ELR (cell line): ENCODE results near the gene BABAM2.
A peak's percentile ranks its signal among the peaks of the same experiment; 100 is the strongest.
"Not testable (repeated sequence)": the region's sequence is repeated elsewhere in the genome, so short reads cannot be mapped to it uniquely, and the experiment has no call there.

Source experiments
- DNase-seq: peaks from one replicate; pipeline ENCODE4 v3.0.0-alpha.2; 2015; ENCODE audit warnings: low read depth

Gene BABAM2

DNA sequence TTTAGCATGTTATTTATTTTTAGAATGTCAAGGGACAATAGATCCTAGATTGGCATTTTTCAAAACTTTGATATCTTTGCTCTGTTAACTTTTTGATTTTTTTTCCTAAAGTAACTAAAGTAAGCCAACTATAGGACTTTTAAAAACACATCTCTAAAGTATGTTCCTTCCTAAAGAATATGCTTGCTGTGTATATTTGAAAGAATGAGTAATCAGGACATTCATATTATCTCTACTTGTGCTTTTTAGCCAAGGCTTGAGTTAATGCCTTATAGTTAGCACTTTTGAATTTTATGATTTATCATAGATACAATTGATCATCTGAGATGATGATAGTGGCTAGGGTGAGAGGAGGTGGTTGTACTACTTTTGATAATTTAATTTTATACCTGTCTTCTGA is 93.6 kb downstream of the BABAM2 start:
- DNase-seq: peak; percentile 22

DNA sequence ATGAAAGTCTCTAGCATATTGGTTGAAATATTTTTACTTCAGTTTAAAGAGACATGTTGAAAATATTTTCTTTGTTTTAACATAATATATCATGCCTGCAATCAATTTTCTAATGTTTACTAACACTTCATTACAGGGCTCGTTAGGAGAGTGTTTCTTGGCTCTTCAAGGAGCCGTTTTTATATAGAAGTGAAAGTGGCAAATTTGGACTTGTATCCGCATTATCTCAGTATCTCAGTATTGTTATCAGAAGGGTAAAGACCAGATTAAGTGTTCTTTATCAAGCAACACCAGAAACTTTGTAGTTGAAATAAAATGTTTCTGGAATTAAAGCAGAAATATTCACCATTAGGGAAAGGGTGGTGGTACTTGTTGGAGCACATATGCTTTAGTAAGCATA is 97.8 kb downstream of the BABAM2 start:
- no peak for DNase-seq

DNA sequence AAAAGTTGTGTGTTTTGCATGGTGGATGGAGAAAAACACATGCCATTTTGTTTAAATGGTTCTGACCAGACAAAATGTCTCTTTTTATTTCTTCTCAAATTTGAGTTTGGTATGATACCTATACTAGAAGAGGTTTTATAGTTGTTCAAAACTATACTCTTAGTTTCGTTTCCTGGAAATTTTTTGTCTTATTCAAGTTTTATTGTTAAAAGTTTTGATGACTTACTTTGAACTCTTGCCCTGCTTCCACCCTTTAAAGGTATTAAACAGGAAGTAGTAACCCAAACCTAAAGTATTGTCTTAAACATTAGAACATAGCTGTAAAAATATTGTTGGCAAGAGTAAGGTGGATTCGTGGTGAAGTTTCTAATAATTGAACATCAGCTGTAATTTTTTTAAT is 98.2 kb downstream of the BABAM2 start:
- no peak for DNase-seq

DNA sequence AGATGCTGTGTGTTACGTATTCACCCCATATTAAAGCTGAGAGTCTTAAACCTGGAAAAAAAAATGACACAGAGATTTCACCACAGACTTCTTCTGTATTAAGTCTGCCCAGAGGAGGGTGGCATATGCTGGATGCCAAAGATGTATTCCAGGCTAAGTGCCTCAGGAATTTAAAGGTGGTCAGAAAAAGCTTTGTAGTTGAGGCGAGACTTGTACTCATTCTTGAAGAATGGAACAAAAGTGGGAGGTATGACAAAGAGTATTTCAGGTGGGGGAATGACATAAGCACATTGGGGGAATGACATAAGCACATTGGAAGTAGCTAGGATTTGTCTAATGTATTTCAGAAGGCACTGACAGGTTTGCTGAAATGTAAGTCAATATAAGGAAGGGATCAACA is 98.6 kb downstream of the BABAM2 start:
- DNase-seq: no peak

DNA sequence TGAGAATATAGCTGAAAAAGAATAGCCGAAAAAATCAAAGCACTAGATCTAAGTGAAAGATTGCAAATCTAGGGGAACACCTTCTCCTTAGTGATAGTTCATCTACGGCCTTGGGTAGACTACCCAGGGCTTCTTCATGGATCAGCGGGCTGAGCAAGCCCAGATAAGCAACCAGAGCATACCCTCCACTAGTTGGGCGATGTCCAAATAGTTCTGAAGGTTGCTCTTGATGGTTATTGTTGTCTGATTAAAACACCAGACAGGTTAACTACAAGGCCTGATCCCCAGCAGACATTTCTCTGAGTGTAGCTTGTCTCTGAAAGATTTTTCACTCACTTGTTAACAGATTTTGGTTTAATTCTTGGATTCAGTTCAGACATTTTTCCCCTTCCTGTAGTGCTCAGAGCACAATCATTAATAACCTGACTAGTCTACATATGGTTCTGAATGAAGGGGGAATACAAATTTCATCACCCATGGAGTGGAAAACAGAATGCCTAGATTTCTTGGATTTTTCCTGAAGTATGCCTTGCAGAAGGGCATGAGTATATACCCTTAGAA is 99.6 kb downstream of the BABAM2 start:
- no peak for DNase-seq

DNA sequence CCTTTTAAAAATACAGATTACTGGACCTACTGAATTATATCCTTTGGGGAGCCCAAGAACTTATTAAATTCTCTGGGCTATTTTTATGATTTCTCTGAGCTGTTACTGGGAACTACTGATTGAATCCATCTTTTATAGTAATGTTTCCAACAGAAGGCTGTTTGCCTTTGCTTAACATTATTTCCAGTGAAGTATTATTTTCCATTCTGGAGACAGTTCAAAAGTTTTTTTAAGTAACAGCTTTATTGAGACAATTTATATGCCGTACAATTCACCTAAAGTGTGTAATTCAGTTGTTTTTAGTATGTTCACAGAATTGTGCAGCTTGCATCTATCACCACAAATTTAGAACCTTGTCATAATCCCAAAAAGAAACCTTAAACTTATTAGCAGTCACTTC is 100.6 kb downstream of the BABAM2 start:
- no peak for DNase-seq

DNA sequence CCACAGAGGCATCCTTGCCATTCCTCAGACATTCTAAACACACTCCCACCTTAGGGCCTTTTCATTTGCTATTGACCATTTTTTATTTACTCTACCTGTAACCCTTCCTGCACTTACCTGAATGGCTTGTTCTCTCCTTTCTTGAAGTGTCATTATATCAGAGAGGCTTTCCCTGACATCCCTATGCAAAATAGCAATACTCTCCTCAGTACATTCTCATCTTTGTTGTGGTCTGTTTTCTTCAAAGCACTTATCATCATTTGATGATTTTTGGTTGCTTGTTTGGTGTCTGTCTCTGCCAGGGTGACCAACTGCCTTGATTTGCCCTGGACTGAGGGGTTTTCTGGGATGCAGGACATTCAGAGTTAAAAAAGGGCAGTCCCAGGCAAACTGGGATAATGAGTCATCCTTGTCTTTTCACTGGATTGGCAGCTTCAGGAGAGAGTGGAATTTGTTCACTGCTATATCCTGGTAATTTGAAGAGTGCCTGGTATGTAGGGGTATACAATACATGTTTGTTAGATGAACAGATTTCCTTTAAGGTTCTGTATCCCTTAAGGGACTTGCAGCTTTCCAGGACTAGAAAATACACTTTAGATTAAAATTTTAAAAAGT is 102.4 kb downstream of the BABAM2 start:
- peak; percentile 77 for DNase-seq

DNA sequence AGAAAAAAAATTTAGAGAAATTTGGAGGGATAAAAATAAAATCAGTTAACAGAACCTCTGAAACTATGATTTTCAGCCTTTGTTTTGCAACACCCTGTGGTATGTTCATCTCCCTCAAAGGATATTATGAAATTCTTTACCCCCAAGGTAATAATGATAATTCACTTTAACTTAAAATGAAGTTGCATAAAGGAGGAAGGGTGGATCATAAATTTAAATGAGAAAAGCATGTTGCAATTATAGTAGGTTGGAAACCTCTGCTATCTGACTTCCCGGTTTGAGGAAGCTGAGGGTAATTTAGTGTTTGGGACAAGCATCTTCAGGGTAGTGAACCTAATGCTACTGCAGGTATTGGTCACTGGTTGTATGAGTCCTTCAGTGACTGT is 102.9 kb downstream of the BABAM2 start:
- DNase-seq: no peak

DNA sequence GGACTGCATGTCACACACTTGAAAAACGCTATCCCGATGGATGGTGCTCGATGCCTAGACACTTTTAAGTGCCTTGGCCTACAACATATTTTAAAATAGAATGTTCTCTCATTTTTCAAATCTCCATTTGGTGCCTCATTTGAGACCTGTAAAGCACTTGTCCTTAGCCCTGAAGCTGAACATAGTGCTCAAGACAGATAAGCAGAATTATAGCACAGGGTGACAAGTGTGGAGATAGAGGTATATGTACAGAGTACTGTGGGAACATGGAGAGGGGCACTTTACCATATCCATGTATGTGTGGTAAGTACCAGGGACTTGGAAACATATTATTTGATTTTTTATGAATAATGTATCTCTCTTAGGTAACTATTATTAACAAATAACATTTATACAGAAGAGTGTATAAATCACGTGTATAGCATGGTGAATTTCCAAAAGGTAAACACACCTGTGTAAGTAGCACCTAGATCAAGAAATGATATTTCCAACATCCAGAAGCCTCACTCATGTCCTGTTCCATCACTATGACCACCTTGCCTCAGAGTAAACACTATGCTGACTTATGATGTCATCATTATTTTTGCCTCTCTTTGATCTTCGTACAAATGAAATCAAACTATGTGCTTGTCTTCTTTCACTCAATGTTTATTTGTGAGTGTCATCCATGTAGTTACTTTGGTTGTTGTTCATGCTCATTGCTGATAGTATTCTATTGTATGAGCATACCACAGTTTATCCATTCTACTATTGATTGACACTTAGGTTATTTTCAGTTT is 103.6 kb downstream of the BABAM2 start:
- DNase-seq: no peak

DNA sequence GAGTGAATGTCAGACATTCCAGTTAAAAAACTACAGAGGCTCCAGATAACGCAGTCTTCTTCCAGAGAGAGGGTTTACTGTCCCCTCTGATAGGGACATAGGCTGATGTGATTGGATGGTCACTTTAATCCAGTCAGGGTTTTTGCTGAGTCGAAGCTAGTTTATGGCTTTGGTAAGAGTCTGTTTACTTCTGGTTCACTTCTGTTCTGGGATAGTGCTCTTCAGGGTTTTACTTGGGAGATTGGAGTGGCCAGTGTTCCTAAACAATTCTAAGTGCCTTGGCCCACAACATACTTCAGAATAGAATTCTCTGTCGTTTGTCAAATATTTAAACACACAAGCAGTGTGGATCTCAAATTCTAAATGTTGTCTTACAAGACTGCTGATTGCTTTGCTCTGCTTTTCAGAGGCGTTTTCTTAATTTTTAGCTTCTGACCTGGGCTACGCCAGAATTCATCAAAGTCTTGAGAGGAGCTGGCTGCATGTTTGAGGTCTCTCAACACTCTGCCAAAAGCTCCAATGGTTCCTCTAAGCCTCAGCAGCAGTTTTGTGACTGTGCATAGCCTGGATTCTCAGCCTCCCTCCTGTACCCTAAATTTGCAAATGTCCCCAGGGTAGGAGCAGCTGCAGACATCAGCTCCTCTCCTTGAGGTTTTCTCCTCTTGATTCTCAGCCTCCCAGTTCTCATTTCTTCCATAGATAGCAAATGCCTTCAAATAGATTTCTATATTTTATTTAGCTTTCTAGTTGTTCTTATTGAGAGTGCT is 105.8 kb downstream of the BABAM2 start:
- no peak for DNase-seq

DNA sequence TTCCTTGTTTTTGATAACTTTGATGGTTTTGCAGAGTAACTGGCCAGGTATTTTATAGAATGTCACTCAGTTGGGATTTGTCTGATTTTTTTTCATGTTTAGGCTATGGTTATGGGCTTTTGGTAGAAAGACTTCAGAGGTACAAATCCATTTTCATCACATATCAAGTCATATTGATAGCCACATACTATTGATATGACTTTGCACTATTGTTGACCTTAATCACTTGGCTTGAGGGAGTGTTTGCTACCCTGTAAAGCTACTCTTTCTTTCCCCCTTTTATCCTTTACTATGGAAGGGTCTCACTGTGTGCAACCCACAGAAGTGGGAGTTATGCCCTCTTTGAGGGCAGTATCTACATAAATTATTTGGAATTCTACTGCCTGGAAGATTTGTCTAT is 109.8 kb downstream of the BABAM2 start:
- DNase-seq: no peak

DNA sequence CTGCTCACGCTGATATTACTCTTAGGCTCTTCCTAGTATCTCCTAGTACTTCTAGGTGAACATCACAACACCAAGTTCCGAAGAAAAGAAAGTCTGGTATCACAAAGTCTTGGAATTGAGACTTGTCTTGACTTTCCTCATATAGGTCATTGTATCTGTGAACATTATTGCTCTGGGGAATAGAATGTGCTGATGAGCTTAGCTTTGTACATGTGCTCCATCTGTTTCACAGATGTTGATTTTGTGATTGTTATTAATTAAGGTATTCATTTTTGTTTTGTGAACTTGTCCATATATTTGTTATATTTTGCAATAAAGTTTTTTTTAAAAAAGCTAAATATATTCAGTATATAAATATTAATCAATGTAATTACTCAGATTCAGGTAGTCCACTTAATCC is 111.7 kb downstream of the BABAM2 start:
- DNase-seq: no peak

DNA sequence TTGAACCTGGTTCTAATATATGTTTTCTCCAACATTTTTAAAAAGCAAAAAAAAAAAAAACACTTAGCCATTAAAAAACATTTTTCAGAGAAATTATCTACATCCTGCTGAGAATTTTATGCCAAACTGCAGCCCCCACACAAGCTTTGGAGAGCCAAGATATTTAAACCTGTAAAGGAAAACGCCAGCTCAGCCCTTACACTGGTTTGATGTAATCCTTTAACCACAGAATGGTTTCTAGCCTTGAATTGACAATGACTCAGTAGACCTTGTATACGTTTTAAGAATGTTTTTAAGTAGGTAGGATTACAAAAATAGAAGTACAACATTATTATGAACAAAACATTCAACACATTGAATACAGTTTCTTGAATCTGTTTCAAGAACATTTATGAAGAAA is 113.6 kb downstream of the BABAM2 start:
- peak; percentile 86 for DNase-seq

DNA sequence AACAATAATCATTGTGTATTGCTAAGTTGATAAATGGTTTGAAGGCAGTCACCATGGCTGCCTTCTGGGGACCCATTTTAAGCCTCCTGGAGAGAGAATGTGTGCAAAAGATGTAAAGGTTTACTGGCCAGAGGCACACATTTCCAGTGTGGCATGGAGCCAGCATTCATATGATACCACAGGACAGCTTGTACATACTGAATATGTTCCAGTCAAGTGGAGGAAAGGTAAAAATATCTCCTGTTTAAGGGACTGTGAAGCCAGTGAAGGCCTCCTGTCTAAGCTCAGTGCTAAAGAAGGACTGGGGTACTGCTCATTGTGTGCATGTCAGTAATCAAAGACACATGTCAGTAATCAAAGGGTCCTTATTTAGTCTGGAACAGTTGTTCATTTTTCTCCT is 119.2 kb downstream of the BABAM2 start:
- DNase-seq: no peak

DNA sequence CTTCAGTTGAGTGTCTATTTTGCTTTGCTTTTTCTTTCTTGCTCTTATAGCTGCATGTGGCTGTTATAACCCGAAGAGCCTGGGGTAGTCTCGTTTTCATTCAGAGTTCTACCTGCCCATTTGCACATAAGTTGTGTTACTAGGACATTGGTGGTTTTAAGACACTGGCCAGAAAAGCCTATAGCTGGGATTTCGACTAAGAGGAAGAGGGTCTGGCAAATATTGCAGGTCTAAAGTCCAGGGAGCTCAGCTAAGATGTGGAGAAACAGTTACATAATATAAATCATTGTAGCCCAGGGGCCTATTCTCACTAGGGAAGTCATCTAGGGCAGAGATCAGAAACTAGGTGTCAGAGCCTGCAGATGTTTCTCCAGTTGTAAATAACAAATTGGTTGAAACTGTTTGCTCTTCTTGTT is 120.8 kb downstream of the BABAM2 start:
- DNase-seq: no peak

DNA sequence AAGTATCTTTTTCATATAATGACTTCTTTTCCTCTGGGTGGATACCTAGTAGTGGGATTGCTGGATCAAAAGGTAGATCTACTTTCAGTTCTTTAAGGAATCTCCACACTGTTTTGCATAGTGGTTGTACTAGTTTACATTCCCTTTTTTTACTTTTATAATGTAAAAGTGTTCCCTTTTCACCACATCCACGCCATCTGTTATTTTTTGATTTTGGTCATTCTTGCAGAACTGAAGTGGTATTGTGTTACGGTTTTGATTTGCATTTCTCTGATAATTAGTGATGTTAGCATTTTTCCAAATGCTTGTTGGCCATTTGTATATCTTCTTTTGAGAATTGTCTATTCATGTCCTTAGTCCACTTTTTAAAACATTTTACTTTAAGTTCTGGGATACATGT is 127.9 kb downstream of the BABAM2 start:
- not testable (repeated sequence) for DNase-seq

DNA sequence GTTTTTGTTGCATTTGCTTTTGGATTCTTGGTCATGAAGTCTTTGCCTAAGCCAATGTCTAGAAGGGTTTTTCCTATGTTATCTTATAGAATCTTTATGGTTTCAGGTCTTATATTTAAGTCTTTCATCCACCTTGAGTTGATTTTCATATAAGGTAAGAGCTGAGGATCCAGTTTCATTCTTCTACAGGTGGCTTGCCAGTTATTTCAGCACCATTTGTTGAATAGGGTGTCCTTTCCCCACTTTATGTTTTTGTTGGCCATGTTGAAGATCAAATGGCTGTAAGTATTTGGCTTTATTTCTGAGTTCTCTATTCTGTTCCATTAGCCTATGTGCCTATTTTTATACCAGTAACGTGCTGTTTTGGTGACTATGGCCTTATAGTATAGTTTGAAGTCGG is 129.0 kb downstream of the BABAM2 start:
- DNase-seq: not testable (repeated sequence)

DNA sequence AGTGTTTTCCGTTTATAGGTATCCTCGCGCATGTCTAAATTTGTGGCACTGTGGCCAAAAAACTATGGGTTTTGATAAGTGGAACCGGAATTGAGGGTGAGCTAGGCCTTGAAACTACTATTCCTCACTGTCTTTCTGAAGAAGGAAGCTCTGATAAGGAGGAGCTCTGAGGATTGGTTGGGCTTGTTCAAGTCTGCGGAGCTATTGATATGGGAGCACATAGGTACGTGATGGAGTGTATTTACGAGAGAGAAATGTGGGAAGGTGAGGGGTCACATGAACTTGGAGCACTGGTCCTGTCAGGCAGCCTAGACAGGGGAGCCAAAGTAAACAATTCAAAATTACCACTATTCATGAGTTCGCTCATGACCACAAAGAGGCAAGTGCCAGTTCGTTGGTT is 131.4 kb downstream of the BABAM2 start:
- no peak for DNase-seq

DNA sequence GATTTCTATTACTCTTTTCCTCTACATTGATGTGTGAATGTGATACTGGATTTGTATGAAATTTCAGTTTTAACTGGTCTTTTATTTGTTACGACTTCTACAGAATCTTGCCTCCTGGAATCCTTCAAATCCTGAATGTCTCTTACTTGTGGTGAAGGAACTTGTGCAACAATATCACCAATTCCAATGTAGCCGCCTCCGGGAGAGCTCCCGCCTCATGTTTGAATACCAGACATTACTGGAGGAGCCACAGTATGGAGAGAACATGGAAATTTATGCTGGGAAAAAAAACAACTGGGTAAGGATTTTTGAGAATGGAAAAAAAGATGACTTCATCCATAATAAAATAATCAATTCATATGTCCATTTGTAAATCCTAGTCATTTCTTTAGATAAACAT is 134.6 kb downstream of the BABAM2 start:
- DNase-seq: no peak

DNA sequence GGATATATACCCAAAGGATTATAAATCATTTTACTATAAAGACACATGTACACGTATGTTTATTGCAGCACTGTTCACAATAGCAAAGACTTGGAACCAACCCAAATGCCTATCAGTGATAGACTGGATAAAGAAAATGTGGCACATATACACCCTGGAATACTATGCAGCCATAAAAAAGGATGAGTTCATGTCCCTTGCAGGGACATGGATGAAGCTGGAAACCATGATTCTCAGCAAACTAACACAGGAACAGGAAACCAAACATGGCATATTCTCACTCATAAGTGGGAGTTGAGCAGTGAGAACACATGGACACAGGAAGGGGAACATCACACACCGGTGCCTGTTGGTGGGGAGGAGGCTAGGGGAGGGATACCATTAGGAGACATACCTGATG is 135.7 kb downstream of the BABAM2 start:
- not testable (repeated sequence) for DNase-seq

DNA sequence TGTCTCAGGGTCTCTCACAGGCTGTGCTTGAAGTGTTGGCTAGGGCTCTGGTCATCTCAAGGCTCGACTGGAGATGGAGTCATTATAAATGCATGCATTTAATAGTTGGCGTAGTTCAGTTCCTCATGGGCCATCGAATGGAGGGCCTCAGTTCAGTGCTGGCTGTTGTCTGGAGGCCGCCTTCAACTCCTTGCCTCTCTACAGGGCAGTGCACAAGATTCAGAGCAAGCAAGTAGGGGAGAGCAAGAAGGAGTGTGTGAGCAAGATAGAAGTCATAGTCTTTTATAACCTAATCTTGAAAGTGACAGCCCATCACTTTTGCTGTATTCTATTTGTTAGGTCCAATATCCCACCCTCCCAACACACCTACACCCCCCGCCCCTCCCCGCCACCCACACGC is 137.5 kb downstream of the BABAM2 start:
- no peak for DNase-seq

DNA sequence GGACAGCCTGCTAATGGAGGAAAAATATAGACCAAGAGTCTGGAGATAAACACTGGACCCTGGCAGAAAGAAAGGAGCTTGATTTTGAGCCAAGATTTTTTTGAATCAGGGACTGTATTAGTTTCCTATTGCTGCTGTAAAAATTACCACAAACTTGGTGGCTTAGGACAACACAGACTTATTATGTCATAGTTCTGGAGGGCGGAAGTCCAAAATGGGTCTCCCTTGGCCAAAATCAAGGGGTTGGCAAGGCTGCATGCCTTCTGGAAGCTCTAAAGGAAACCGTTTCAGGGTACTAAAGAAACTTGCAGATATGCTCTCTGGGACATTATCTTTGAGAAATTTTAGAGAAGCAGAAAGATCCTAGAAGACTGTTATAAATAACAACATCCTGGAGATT is 140.1 kb downstream of the BABAM2 start:
- no peak for DNase-seq

DNA sequence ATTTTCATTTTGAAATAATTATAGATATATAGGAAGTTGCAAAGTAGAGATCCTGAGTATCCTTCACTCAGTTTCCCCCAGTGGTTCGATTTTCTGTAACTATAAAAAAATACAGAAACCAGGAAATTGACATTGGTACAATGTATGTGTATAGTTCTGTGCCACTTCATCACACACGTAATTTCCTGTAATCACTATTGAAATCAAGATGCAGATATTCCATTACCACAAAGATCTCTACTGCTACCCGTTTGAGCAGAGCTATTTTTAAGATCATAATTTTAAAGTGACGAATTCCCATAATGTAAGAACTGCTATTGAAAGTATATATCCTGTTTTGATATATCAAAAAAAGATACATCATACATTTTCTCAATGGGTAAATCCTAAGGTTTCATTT is 142.3 kb downstream of the BABAM2 start:
- no peak for DNase-seq
